Transverse colon (tissue), 4 donors: ENCODE results near the gene RABGAP1L.

ENCODE experiments used
- CTCF ChIP-seq, 5 experiments: fragments of 200-600 bp in 3 of 5; fragments of 450-650 bp in 2 of 5; sonication (generic) in 3 of 5; IDR thresholded peaks; 1 replicate in 2 of 5; 2 replicates in 3 of 5; pipeline ENCODE4 v1.5.1; 2016 to 2017; ENCODE audit warnings: antibody characterized with exemption in 5 of 5, inconsistent platforms in 3 of 5, mild to moderate bottlenecking in 2 of 5, moderate library complexity in 1 of 5
- POLR2A ChIP-seq: fragments of 450-650 bp; IDR thresholded peaks from one replicate; pipeline ENCODE4 v1.6.1; 2016; ENCODE audit warnings: antibody characterized with exemption, mild to moderate bottlenecking, moderate library complexity
- POLR2AphosphoS5 ChIP-seq, 3 donors: sonication (generic); formaldehyde crosslinking; IDR thresholded peaks; one replicate each; pipeline ENCODE4 v1.6.1; 2016; ENCODE audit warnings: antibody characterized with exemption in 3 of 3

DNA sequence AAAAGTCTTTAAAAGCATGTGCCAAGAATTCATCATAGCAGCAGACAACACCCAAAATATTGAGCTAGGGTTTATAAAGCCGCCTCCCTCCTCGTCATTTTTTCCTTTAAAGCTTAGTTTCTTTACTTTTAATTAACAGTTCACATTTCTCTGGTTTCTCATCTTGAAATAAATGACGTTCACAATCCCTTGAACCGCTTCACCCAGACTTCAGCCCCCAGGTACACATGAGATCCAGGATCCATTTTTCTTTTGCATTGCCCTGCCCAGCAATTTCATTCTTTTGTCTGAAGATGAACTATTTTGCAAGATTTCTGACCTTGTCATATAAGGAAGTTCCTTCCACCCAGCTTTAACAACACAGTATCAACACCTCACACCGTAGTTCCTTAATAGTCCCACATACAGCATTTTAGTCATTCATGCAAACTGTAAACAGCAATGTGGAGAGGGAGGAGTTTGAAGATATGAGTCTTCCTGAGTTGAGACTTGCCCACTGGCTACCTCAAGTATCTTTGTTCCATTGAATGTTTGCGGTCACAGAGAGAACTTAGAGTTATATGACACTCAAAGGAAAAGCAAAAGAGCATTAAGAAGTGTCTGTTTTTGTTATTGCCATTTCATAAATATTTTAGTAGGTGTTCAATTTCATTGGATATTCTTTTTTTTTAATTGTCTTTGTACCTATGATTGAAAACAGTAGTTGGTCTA is 805.1 kb downstream of the RABGAP1L start:
- TF ChIP-seq CTCF (IDR thresholded peaks at IDR 0.05) (no peak), POLR2A (peak; percentile 41), POLR2AphosphoS5 (IDR thresholded peaks at IDR 0.05) (peak in 2 of 3 donors; percentile 60 to 70)
